Effector memory CD4-positive, alpha-beta T cell (primary cell): Measurements from ENCODE around the gene MBNL1.

Source experiments
- DNase-seq, 3 donors: peaks; one replicate each; pipeline ENCODE4 v3.0.0-alpha.2; 2020
- H3K27ac ChIP-seq: 2 replicates; pipeline ENCODE4 v1.7.0; 2013; ENCODE audit warnings: mild to moderate bottlenecking, low read length, moderate library complexity; ENCODE audit not compliant: insufficient read depth, poor library complexity, severe bottlenecking
- H3K27me3 ChIP-seq: replicated peaks from 2 replicates; pipeline ENCODE4 v1.7.0; 2013; ENCODE audit warnings: mild to moderate bottlenecking, low read length; ENCODE audit not compliant: insufficient read depth, control insufficient read depth, poor library complexity, severe bottlenecking
- H3K36me3 ChIP-seq: 2 replicates; pipeline ENCODE4 v1.7.0; 2013; ENCODE audit warnings: mild to moderate bottlenecking, low read length, moderate library complexity; ENCODE audit not compliant: control insufficient read depth, insufficient read depth
- H3K4me1 ChIP-seq: 2 replicates; pipeline ENCODE4 v1.7.0; 2013; ENCODE audit warnings: low read length, mild to moderate bottlenecking; ENCODE audit not compliant: control insufficient read depth, insufficient read depth, poor library complexity, severe bottlenecking
- H3K4me3 ChIP-seq: 2 replicates; pipeline ENCODE4 v1.7.0; 2013; ENCODE audit warnings: low read length, low read depth, mild to moderate bottlenecking; ENCODE audit not compliant: insufficient read depth, poor library complexity, severe bottlenecking
- H3K9me3 ChIP-seq: 2 replicates; pipeline ENCODE4 v1.7.0; 2013; ENCODE audit warnings: mild to moderate bottlenecking, low read length, moderate library complexity; ENCODE audit not compliant: control insufficient read depth

Gene MBNL1

GRCh38 chr3:152458376-152459117 lies 189.8 kb downstream of the MBNL1 start:
- no peak for DNase-seq
- peaks cover 60% of the 10 kb centered on the region for H3K36me3 ChIP-seq
- no peaks in the 10 kb centered on the region for H3K4me1 ChIP-seq
- no peaks in the 10 kb centered on the region for H3K27me3 ChIP-seq
- H3K27ac ChIP-seq = peak overlapping the region; percentile 3
- H3K9me3 ChIP-seq = no peaks in the 10 kb centered on the region
- H3K4me3 ChIP-seq = no peak overlapping the region

GRCh38 chr3:152459118-152459515 lies 190.4 kb downstream of the MBNL1 start:
- Histone ChIP-seq H3K27ac (no peak overlapping the region), H3K4me1 (no peaks in the 10 kb centered on the region), H3K36me3 (peaks cover 58% of the 10 kb centered on the region)

GRCh38 chr3:152459572-152459971 lies 190.8 kb downstream of the MBNL1 start:
- Histone ChIP-seq H3K4me3 (no peak overlapping the region), H3K27ac (no peak overlapping the region), H3K9me3 (no peaks in the 10 kb centered on the region), H3K27me3 (no peaks in the 10 kb centered on the region), H3K36me3 (peaks cover 60% of the 10 kb centered on the region), H3K4me1 (no peaks in the 10 kb centered on the region)
- no peak for DNase-seq

More at GRCh38 chr3:152459118-152459515, 190.4 kb downstream of the MBNL1 start:
- H3K9me3 ChIP-seq = no peaks in the 10 kb centered on the region
- H3K27me3 ChIP-seq = no peaks in the 10 kb centered on the region
- DNase-seq = no peak
- H3K4me3 ChIP-seq = no peak overlapping the region

- Histone ChIP-seq H3K4me3 (no peak overlapping the region), H3K36me3 (peaks cover 62% of the 10 kb centered on the region), H3K9me3 (no peaks in the 10 kb centered on the region), H3K27me3 (no peaks in the 10 kb centered on the region), H3K27ac (no peak overlapping the region), H3K4me1 (no peaks in the 10 kb centered on the region)
- DNase-seq = no peak
Measured at GRCh38 chr3:152460936-152461335, 192.2 kb downstream of the MBNL1 start.

GRCh38 chr3:152461460-152461859 lies 192.7 kb downstream of the MBNL1 start:
- Histone ChIP-seq H3K9me3 (no peaks in the 10 kb centered on the region), H3K27me3 (no peaks in the 10 kb centered on the region), H3K4me1 (no peaks in the 10 kb centered on the region), H3K4me3 (no peak overlapping the region), H3K27ac (no peak overlapping the region), H3K36me3 (peaks cover 56% of the 10 kb centered on the region)
- DNase-seq = no peak

- Histone ChIP-seq H3K27ac (no peak overlapping the region), H3K4me1 (no peaks in the 10 kb centered on the region), H3K27me3 (no peaks in the 10 kb centered on the region), H3K9me3 (no peaks in the 10 kb centered on the region), H3K4me3 (no peak overlapping the region), H3K36me3 (peaks cover 33% of the 10 kb centered on the region)
- no peak for DNase-seq
Measured at GRCh38 chr3:152466784-152467183, 198.1 kb downstream of the MBNL1 start.

- no peaks in the 10 kb centered on the region for H3K27me3 ChIP-seq
- no peak for DNase-seq
- H3K36me3 ChIP-seq = peaks cover 11% of the 10 kb centered on the region
- peaks cover 6% of the 10 kb centered on the region for H3K4me1 ChIP-seq
- H3K27ac ChIP-seq = no peak overlapping the region
- no peaks in the 10 kb centered on the region for H3K9me3 ChIP-seq
- no peak overlapping the region for H3K4me3 ChIP-seq
Measured at GRCh38 chr3:152469248-152470025, 200.7 kb downstream of the MBNL1 start.

GRCh38 chr3:152470095-152470494 lies 201.4 kb downstream of the MBNL1 start:
- Histone ChIP-seq H3K4me1 (peaks cover 6% of the 10 kb centered on the region), H3K36me3 (peaks cover 5% of the 10 kb centered on the region), H3K4me3 (no peak overlapping the region), H3K9me3 (no peaks in the 10 kb centered on the region), H3K27ac (no peak overlapping the region), H3K27me3 (no peaks in the 10 kb centered on the region)
- no peak for DNase-seq

GRCh38 chr3:152470893-152471292 lies 202.2 kb downstream of the MBNL1 start:
- H3K27ac ChIP-seq = no peak overlapping the region
- H3K36me3 ChIP-seq = no peaks in the 10 kb centered on the region

More at GRCh38 chr3:152470893-152471292, 202.2 kb downstream of the MBNL1 start:
- no peak overlapping the region for H3K4me3 ChIP-seq
- H3K4me1 ChIP-seq = peaks cover 6% of the 10 kb centered on the region
- H3K27me3 ChIP-seq = no peaks in the 10 kb centered on the region
- H3K9me3 ChIP-seq = no peaks in the 10 kb centered on the region
- DNase-seq = no peak
